CD4-positive, alpha-beta memory T cell (primary cell): ENCODE measurements around the gene RIC1. TPM values are rescaled to one million over a fixed set of nuclear protein-coding genes. Genes with fewer than 3 reads are reported as not detected.
A peak's percentile ranks its signal among the peaks of the same experiment; 100 is the strongest.
"Not testable (repeated sequence)": the region's sequence is repeated elsewhere in the genome, so short reads cannot be mapped to it uniquely, and the experiment has no call there.

Source experiments
- CTCF ChIA-PET: fragments of 350-600 bp; sonication (Branson Sonifier 250); formaldehyde crosslinking; loops from one replicate; lab custom pipeline; 2021; ENCODE audit warnings: inconsistent platforms; ENCODE audit not compliant: partially characterized antibody; lab: Charles Lee
- POLR2A ChIA-PET: fragments of 350-600 bp; sonication (Branson Sonifier 250); formaldehyde crosslinking; loops from one replicate; lab custom pipeline; 2021; ENCODE audit not compliant: partially characterized antibody; lab: Charles Lee
- DNase-seq, 5 donors: peaks; one replicate each; pipeline versions ENCODE4 v3.0.0 to v3.0.0-alpha.2; 2020 to 2022; ENCODE audit warnings: mixed read lengths in 1 of 5
- H3K27ac ChIP-seq: one replicate; pipeline ENCODE4 v1.7.0; 2013; ENCODE audit warnings: low read depth, low read length
- H3K27me3 ChIP-seq: 2 replicates; pipeline ENCODE4 v1.7.0; 2013; ENCODE audit warnings: mild to moderate bottlenecking, low read length, moderate library complexity; ENCODE audit not compliant: insufficient read depth
- H3K36me3 ChIP-seq: 2 replicates; pipeline ENCODE4 v1.7.0; 2013; ENCODE audit warnings: mild to moderate bottlenecking, low read length, moderate library complexity; ENCODE audit not compliant: insufficient read depth
- H3K4me1 ChIP-seq: 2 replicates; pipeline ENCODE4 v1.7.0; 2013; ENCODE audit warnings: mild to moderate bottlenecking, low read length, moderate library complexity; ENCODE audit not compliant: insufficient read depth
- H3K4me3 ChIP-seq, 2 donors: one replicate each; pipeline ENCODE4 v1.7.0; 2013; ENCODE audit warnings: low read length in 2 of 2, mild to moderate bottlenecking in 1 of 2
- H3K9me3 ChIP-seq, 2 donors: one replicate each; pipeline ENCODE4 v1.7.0; 2013; ENCODE audit warnings: low read length in 2 of 2, control low read depth in 1 of 2; ENCODE audit not compliant: control insufficient read depth in 1 of 2
- H3K27ac Mint-ChIP-seq, 7 donors: one replicate each; pipeline ENCODE4 v1.8.0; 2020 to 2021; ENCODE audit warnings: mixed read lengths in 7 of 7, mild to moderate bottlenecking in 6 of 7, inconsistent platforms in 3 of 7, moderate library complexity in 3 of 7
- H3K27me3 Mint-ChIP-seq, 2 donors: one replicate each; pipeline ENCODE4 v1.8.0; 2020 to 2021; ENCODE audit warnings: mixed read lengths in 2 of 2
- H3K36me3 Mint-ChIP-seq, 2 donors: one replicate each; pipeline ENCODE4 v1.8.0; 2020 to 2021; ENCODE audit warnings: mixed read lengths in 2 of 2, inconsistent platforms in 1 of 2, mild to moderate bottlenecking in 1 of 2
- H3K4me1 Mint-ChIP-seq, 4 donors: one replicate each; pipeline ENCODE4 v1.8.0; 2020 to 2021; ENCODE audit warnings: mixed read lengths in 4 of 4, mild to moderate bottlenecking in 1 of 4
- H3K4me3 Mint-ChIP-seq, 8 donors: one replicate each; pipeline ENCODE4 v1.8.0; 2020 to 2021; ENCODE audit warnings: mixed read lengths in 8 of 8, mild to moderate bottlenecking in 7 of 8, moderate library complexity in 6 of 8, inconsistent platforms in 3 of 8
- H3K9me3 Mint-ChIP-seq, 8 donors: one replicate each; pipeline ENCODE4 v1.8.0; 2020 to 2021; ENCODE audit warnings: mixed read lengths in 8 of 8, mild to moderate bottlenecking in 5 of 8, inconsistent platforms in 3 of 8, moderate library complexity in 1 of 8
- intact Hi-C: fragments of 100-400 bp; cut with micrococcal nuclease; formaldehyde crosslinking; loops from one replicate; pipeline ENCODE4 v1.15.1; 2023
- polyA plus RNA-seq, 2 donors: library from polyadenylated mRNA; unstranded; fragments of 300-500 nt; fragmentation: Illumina TruSeq; gene quantifications; one replicate each; pipeline ENCODE4 v1.2.3, GENCODE V29; 2021
- total RNA-seq, 2 experiments: library from RNA; stranded (reverse); gene quantifications; one replicate each; pipeline ENCODE4 v1.2.3, GENCODE V29; 2021

Gene RIC1
- total and polyA plus RNA-seq, 4 experiments from 2014 or later: 2.4 to 27.1 (median 17.0) TPM

GRCh38 chr9:5715548-5716127 lies 86.7 kb downstream of the RIC1 start:
- H3K4me3 ChIP-seq: no peak overlapping the region
- H3K4me1 Mint-ChIP-seq: peaks cover 0 to 8% (median 7%) of the 10 kb centered on the region in 4 donors
- no peaks in the 10 kb centered on the region for H3K4me1 ChIP-seq
- CTCF ChIA-PET: interaction anchor here (0.8 kb wide), 1 partner anchor 20 kb away, joined by 3 read pairs; no protein-coding TSS in a partner anchor
- no peak for DNase-seq
- H3K9me3 Mint-ChIP-seq: peaks cover 0 to 8% (median 4%) of the 10 kb centered on the region in 8 donors
- no peak overlapping the region for H3K4me3 Mint-ChIP-seq
- intact Hi-C loops: loop anchor here (5.0 kb wide), 1 partner anchor 88 kb away; the partner anchor contains the start of gene RIC1
- POLR2A ChIA-PET: no interaction called here
- peaks cover 60 to 63% of the 10 kb centered on the region in 2 donors for H3K36me3 Mint-ChIP-seq
- H3K27ac Mint-ChIP-seq: peak overlapping the region in 2 of 7 donors; percentile 23 to 71
- no peak overlapping the region for H3K27ac ChIP-seq
- H3K9me3 ChIP-seq: no peaks in the 10 kb centered on the region
- H3K27me3 Mint-ChIP-seq: no peaks in the 10 kb centered on the region
- peaks cover 4% of the 10 kb centered on the region for H3K36me3 ChIP-seq
- no peaks in the 10 kb centered on the region for H3K27me3 ChIP-seq

- H3K4me1 Mint-ChIP-seq, H3K4me3 Mint-ChIP-seq, H3K27me3 ChIP-seq, H3K9me3 Mint-ChIP-seq, H3K4me3 ChIP-seq, CTCF ChIA-PET, H3K4me1 ChIP-seq, H3K36me3 ChIP-seq, H3K9me3 ChIP-seq, H3K27ac ChIP-seq, DNase-seq, H3K27me3 Mint-ChIP-seq, POLR2A ChIA-PET: not testable (repeated sequence)
- Mint-ChIP-seq H3K27ac (peak overlapping the region in 1 of 7 donors; percentile 26), H3K36me3 (peaks cover 62 to 66% of the 10 kb centered on the region in 2 donors)
- intact Hi-C loops: loop anchor here (5.0 kb wide), 1 partner anchor 90 kb away; the partner anchor contains the start of gene RIC1
Measured at GRCh38 chr9:5717434-5717833, 88.5 kb downstream of the RIC1 start.

- intact Hi-C loops: loop anchor here (5.0 kb wide), 1 partner anchor 91 kb away; the partner anchor contains the start of gene RIC1
- Histone ChIP-seq H3K36me3 (peaks cover 3% of the 10 kb centered on the region), H3K4me3 (no peak overlapping the region), H3K27ac (no peak overlapping the region), H3K27me3 (no peaks in the 10 kb centered on the region), H3K9me3 (no peaks in the 10 kb centered on the region), H3K4me1 (no peaks in the 10 kb centered on the region)
- CTCF ChIA-PET: no interaction called here
- Mint-ChIP-seq H3K9me3 (peaks cover 0 to 8% (median 3%) of the 10 kb centered on the region in 8 donors), H3K27me3 (no peaks in the 10 kb centered on the region), H3K4me1 (peaks cover 0 to 8% (median 7%) of the 10 kb centered on the region in 4 donors), H3K27ac (peak overlapping the region in 1 of 7 donors; percentile 23), H3K36me3 (peaks cover 62 to 67% of the 10 kb centered on the region in 2 donors), H3K4me3 (no peak overlapping the region)
- no peak for DNase-seq
- POLR2A ChIA-PET: no interaction called here
Measured at GRCh38 chr9:5718296-5719032, 89.6 kb downstream of the RIC1 start.

DNA sequence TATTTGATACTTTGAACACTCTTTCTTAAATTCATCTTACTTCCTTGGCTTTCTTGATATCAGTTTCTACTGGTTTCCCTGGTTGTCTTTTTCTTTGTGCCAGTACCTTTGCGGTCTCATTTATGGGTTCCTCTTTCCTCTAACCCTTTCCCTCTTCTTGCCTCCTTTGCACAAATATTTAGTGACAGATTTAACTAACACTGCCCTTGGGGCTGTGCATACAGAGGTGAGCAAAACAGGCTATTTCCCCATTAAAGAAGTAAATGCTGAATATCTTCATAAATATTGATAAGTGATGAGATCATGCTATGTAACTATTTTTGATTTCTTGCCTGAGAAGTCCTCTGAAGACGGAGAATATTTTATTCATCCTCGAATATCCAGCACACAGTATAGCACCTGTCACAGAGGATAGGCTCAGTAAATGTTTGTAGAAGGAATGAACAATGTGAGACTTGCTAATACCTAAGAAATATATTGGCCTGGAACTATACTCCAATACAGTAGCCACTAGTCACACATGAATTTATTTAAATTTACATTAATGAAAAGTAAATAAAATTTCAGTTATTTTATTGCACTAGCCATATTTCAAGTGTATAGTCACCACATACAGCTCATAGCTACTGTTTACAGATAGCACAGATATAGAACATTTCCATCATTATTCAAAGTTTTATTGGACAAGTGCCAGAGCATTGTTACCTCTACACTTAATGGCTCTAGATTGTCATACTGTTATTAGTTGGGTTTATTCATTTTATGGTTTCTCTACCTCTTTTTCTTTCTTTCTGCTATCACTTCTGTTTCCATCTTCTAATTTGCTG lies 90.4 kb downstream of the RIC1 start:
- POLR2A ChIA-PET: no interaction called here
- Mint-ChIP-seq H3K9me3 (peaks cover 0 to 8% (median 3%) of the 10 kb centered on the region in 8 donors), H3K36me3 (peaks cover 64 to 68% of the 10 kb centered on the region in 2 donors), H3K27me3 (no peaks in the 10 kb centered on the region), H3K4me1 (peaks cover 0 to 8% (median 7%) of the 10 kb centered on the region in 4 donors), H3K4me3 (no peak overlapping the region), H3K27ac (peak overlapping the region in 6 of 7 donors; percentile 6 to 67 (median 31))
- Histone ChIP-seq H3K27me3 (no peaks in the 10 kb centered on the region), H3K9me3 (no peaks in the 10 kb centered on the region), H3K36me3 (peaks cover 3% of the 10 kb centered on the region), H3K27ac (no peak overlapping the region), H3K4me1 (no peaks in the 10 kb centered on the region), H3K4me3 (no peak overlapping the region)
- intact Hi-C loops: loop anchor here (5.0 kb wide), 1 partner anchor 92 kb away; the partner anchor contains the start of gene RIC1
- CTCF ChIA-PET: no interaction called here
- DNase-seq: no peak

- DNase-seq: no peak
- H3K27me3 Mint-ChIP-seq: no peaks in the 10 kb centered on the region
- H3K4me3 ChIP-seq: no peak overlapping the region
- H3K4me3 Mint-ChIP-seq: no peak overlapping the region
- H3K36me3 Mint-ChIP-seq: peaks cover 65 to 68% of the 10 kb centered on the region in 2 donors
- H3K9me3 Mint-ChIP-seq: peaks cover 0 to 8% (median 3%) of the 10 kb centered on the region in 8 donors
- ChIA-PET CTCF (no interaction called here), POLR2A (no interaction called here)
- peak overlapping the region in 1 of 7 donors; percentile 29 for H3K27ac Mint-ChIP-seq
- H3K36me3 ChIP-seq: peaks cover 3% of the 10 kb centered on the region
- H3K4me1 Mint-ChIP-seq: peaks cover 0 to 8% (median 7%) of the 10 kb centered on the region in 4 donors
- H3K4me1 ChIP-seq: no peaks in the 10 kb centered on the region
- no peaks in the 10 kb centered on the region for H3K27me3 ChIP-seq
- H3K27ac ChIP-seq: no peak overlapping the region
- intact Hi-C loops: no loop called here
- H3K9me3 ChIP-seq: no peaks in the 10 kb centered on the region
Measured at GRCh38 chr9:5720151-5720550, 91.2 kb downstream of the RIC1 start.

- Mint-ChIP-seq H3K4me1 (peaks cover 0 to 8% (median 8%) of the 10 kb centered on the region in 4 donors), H3K4me3 (no peak overlapping the region), H3K27me3 (no peaks in the 10 kb centered on the region), H3K36me3 (peaks cover 69 to 70% of the 10 kb centered on the region in 2 donors), H3K27ac (no peak overlapping the region), H3K9me3 (peaks cover 0 to 8% (median 4%) of the 10 kb centered on the region in 8 donors)
- Histone ChIP-seq H3K4me3 (no peak overlapping the region), H3K36me3 (peaks cover 3% of the 10 kb centered on the region), H3K4me1 (no peaks in the 10 kb centered on the region), H3K27ac (no peak overlapping the region), H3K9me3 (no peaks in the 10 kb centered on the region), H3K27me3 (no peaks in the 10 kb centered on the region)
- DNase-seq: no peak
- intact Hi-C loops: no loop called here
- CTCF ChIA-PET: no interaction called here
- POLR2A ChIA-PET: no interaction called here
Measured at GRCh38 chr9:5721279-5722087, 92.6 kb downstream of the RIC1 start.
